ENCODE measurements around the gene MPPE1. TPM values are rescaled to one million over a fixed set of nuclear protein-coding genes. Genes with fewer than 3 reads are reported as not detected.

The MPPE1 gene
- total and polyA plus RNA-seq, 9 donors: 19.9 to 38.0 (median 25.5) TPM

- TF ChIP-seq EP300 (IDR thresholded peaks at IDR 0.05) (no peak), CTCF (IDR thresholded peaks at IDR 0.05) (no peak), POLR2A (IDR thresholded peaks at IDR 0.05) (no peak)
- DNase-seq: no peak
- H3K36me3 ChIP-seq: no peaks in the 10 kb centered on the region
- H3K9me3 ChIP-seq: no peaks in the 10 kb centered on the region
- WGBS, 3 donors: 84 to 89% (median 87%) methylated on average over 22 of the region's 22 CpGs
- no peak overlapping the region for H3K4me3 ChIP-seq
- H3K27me3 ChIP-seq: no peaks in the 10 kb centered on the region
- intact Hi-C loops (cut with DNase I): no loop called here
- no peaks in the 10 kb centered on the region for H3K4me1 ChIP-seq (ENCODE audit: insufficient read depth)
- no peak overlapping the region for H3K27ac ChIP-seq
Observed at GRCh38 chr18:11885278-11885947, 22.7 kb downstream of the MPPE1 start.

GRCh38 chr18:11884396-11885030 is 23.6 kb downstream of the MPPE1 start:
- intact Hi-C loops (cut with DNase I): no loop called here
- no peak for DNase-seq
- no peaks in the 10 kb centered on the region for H3K36me3 ChIP-seq
- H3K4me3 ChIP-seq: no peak overlapping the region
- no peak overlapping the region for H3K27ac ChIP-seq
- 84 to 90% (median 88%) methylated on average over 11 to 12 of the region's 12 CpGs for WGBS, 3 donors
- H3K27me3 ChIP-seq: no peaks in the 10 kb centered on the region
- H3K4me1 ChIP-seq (ENCODE audit: insufficient read depth): no peaks in the 10 kb centered on the region
- H3K9me3 ChIP-seq: no peaks in the 10 kb centered on the region
- TF ChIP-seq EP300 (IDR thresholded peaks at IDR 0.05) (no peak), CTCF (IDR thresholded peaks at IDR 0.05) (no peak), POLR2A (IDR thresholded peaks at IDR 0.05) (no peak)

GRCh38 chr18:11883153-11883552 is 25.0 kb downstream of the MPPE1 start:
- H3K27me3 ChIP-seq: no peaks in the 10 kb centered on the region
- no peak overlapping the region for H3K27ac ChIP-seq
- no peak for TF ChIP-seq CTCF (IDR thresholded peaks at IDR 0.05)
- no peak for TF ChIP-seq EP300 (IDR thresholded peaks at IDR 0.05)
- no peak for TF ChIP-seq POLR2A (IDR thresholded peaks at IDR 0.05)
- no peak for DNase-seq
- WGBS, 3 donors: 30 to 49% (median 35%) methylated on average over 1 of the region's 1 CpG
- no peaks in the 10 kb centered on the region for H3K9me3 ChIP-seq
- H3K4me1 ChIP-seq (ENCODE audit: insufficient read depth): no peaks in the 10 kb centered on the region
- no peaks in the 10 kb centered on the region for H3K36me3 ChIP-seq
- intact Hi-C loops (cut with DNase I): no loop called here
- no peak overlapping the region for H3K4me3 ChIP-seq

GRCh38 chr18:11882636-11883035 is 25.5 kb downstream of the MPPE1 start:
- H3K27me3 ChIP-seq: no peaks in the 10 kb centered on the region
- WGBS, 3 donors: 56 to 90% (median 73%) methylated on average over 4 of the region's 4 CpGs
- no peak for DNase-seq
- intact Hi-C loops (cut with DNase I): no loop called here
- H3K36me3 ChIP-seq: no peaks in the 10 kb centered on the region
- no peak overlapping the region for H3K4me3 ChIP-seq
- no peaks in the 10 kb centered on the region for H3K9me3 ChIP-seq
- no peaks in the 10 kb centered on the region for H3K4me1 ChIP-seq (ENCODE audit: insufficient read depth)
- TF ChIP-seq EP300 (IDR thresholded peaks at IDR 0.05) (no peak), POLR2A (IDR thresholded peaks at IDR 0.05) (no peak), CTCF (IDR thresholded peaks at IDR 0.05) (no peak)
- H3K27ac ChIP-seq: no peak overlapping the region
